Heart left ventricle (tissue), 13 donors: ENCODE data around the gene CFAP300.

Source experiments
- CTCF ChIP-seq, 12 donors: fragments of 200-600 bp; sonication (generic) in 4 of 12; IDR thresholded peaks; one replicate each; pipeline versions ENCODE4 v1.5.0 to v1.8.0; 2018 to 2022; ENCODE audit warnings: antibody characterized with exemption in 12 of 12, mild to moderate bottlenecking in 5 of 12
- POLR2A ChIP-seq, 2 donors: fragments of 450-650 bp; IDR thresholded peaks; one replicate each; pipeline ENCODE4 v1.6.1; 2017; ENCODE audit warnings: antibody characterized with exemption in 2 of 2, mild to moderate bottlenecking in 2 of 2, moderate library complexity in 2 of 2
- donor health status: ischemic (EF 13 %, LVEDD 7.1; RV severe dilation, severe dysfunction).
- donor health status: DM: no; HTN: yes; CAD: no.
- donor health status: DM: no; HTN: no; CAD: no.
- donor health status: ischemic (EF 25% LVEDD 6.9; RV normal size, moderate dysfunction).
- donor health status: ischemic (EF 25% LVEDD 5.7; RV mildly dilated, moderate dysfunction).
- donor health status: ischemic (EF 35%, LVEDD 5.7; RV mildly dilated, moderate dysfunction).
- donor health status: nonischemic (EF 11% LVEDD 7.7; RV severe dilation, severe dysfunction).
- donor health status: DM: yes; HTN: yes; CAD: no.
- donor health status: PGD.
- donor health status: ischemic (EF 29% LVEDD 5.4; RV normal size, mild dysfunction).
- donor health status: nonischemic (EF 23%, LVEDD 6.1; RV moderate dilation, normal function).

GRCh38 chr11:102116453-102117205 is 69.4 kb downstream of the CFAP300 start:
- TF ChIP-seq CTCF (IDR thresholded peaks at IDR 0.05) (no peak), POLR2A (IDR thresholded peaks at IDR 0.05) (no peak)
